Measurements from ENCODE around the gene SHISAL1.
"Not testable (repeated sequence)": the region's sequence is repeated elsewhere in the genome, so short reads cannot be mapped to it uniquely, and the experiment has no call there.

SHISAL1 gene

DNA sequence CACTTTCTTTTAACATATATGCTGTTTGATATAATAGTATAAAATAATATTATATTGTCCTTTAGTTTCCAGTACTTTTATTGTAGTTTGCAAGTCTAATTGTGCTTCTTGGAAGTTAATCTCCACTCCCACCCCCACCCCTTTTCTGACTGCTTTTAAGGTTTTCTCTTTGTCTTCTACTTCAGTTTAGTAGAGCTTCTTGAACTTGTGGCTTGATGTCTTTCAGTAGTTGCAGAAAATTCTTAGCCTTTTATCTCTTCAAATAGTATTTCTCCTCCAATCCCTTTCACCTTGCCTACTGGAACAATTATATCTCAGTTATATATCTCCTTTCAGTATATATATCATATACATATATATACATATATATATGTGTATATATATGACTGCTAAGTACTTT, 75.5 kb downstream of the SHISAL1 start:
- TF ChIP-seq, protein P1, sequence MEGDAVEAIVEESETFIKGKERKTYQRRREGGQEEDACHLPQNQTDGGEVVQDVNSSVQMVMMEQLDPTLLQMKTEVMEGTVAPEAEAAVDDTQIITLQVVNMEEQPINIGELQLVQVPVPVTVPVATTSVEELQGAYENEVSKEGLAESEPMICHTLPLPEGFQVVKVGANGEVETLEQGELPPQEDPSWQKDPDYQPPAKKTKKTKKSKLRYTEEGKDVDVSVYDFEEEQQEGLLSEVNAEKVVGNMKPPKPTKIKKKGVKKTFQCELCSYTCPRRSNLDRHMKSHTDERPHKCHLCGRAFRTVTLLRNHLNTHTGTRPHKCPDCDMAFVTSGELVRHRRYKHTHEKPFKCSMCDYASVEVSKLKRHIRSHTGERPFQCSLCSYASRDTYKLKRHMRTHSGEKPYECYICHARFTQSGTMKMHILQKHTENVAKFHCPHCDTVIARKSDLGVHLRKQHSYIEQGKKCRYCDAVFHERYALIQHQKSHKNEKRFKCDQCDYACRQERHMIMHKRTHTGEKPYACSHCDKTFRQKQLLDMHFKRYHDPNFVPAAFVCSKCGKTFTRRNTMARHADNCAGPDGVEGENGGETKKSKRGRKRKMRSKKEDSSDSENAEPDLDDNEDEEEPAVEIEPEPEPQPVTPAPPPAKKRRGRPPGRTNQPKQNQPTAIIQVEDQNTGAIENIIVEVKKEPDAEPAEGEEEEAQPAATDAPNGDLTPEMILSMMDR (IDR thresholded peaks at IDR 0.05) = no peak
- no peak for TF ChIP-seq ZFX (IDR thresholded peaks at IDR 0.05; ENCODE audit: borderline replicate concordance)
- no peak overlapping the region for H3K27ac ChIP-seq

DNA sequence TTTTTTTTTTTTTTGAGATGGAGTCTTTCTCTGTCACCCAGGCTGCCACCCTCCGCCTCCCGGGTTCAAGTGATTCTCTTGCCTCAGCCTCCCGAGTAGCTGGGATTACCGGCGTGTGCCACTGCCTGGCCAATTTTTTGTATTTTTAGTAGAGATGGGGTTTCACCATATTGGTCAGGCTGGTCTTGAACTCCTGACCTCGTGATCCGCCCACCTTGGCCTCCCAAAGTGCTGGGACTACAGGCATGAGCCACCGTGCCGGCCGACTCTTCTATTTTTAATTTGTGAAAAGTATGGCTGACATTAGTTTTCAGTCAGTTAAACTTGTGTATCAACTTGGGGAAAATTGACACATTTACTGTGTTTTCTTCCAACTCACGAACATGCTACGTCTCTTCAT, 78.4 kb downstream of the SHISAL1 start:
- H3K27ac ChIP-seq = not testable (repeated sequence)

DNA sequence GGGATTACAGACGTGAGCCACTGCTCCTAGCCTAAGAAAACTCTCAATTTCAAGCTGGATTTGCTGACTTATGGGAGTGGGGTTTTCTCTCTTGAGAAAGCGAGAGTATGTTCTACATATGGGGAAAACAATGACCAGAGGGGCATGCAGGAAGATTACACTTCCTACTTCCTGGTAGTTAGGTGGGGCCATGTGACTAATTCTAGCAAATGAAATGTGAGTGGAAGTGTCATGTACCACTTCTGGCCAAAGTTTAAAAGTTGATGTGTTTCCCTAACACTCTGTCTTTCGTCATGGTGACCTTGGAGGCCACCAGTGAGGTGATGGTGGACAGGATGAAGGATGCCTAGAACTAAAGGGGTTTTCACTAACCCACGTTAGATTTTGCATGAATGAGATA, 81.5 kb downstream of the SHISAL1 start:
- no peak overlapping the region for H3K27ac ChIP-seq
- TF ChIP-seq, protein P1 (IDR thresholded peaks at IDR 0.05) = no peak
- TF ChIP-seq ZFX (IDR thresholded peaks at IDR 0.05; ENCODE audit: borderline replicate concordance) = no peak

DNA sequence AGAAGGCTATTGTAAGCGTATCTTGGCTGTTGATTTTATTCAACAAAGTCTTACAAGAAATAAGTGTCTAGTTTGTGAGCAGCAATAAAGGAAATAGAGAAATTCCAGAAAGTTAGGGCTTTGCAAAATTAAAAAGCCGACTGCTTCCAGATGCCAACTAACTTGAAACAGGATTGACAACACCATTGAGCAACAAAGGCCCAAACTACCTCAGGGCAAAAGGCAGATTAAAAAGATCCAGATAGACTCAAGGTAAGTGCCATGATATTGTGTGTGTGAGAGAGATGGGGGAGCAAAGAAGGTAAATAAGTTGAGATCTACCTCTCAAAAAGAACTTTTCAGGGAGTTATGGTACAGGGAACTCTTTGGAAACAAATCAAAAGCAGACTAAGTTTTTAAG, 82.9 kb downstream of the SHISAL1 start:
- no peak for TF ChIP-seq ZFX (IDR thresholded peaks at IDR 0.05; ENCODE audit: borderline replicate concordance)
- H3K27ac ChIP-seq = no peak overlapping the region

DNA sequence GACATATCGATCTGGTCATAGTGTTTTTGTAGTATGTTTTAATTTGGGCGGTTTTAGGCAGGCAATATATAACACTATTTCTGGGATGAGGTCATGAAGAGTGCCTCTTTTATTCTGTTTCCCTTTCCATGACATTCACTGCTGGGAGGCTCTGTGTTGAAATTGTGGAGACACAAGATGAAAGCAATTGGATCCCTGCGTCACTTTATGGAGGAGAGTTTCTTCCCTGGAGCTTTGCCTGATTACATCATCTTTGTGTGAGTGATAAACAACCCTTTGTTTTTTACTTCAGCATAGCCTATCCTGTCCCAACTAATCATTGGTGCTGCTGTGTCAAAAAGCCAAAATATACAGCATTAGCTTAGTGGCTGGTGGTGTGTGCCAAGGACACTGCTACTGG, 83.4 kb downstream of the SHISAL1 start:
- H3K27ac ChIP-seq = no peak overlapping the region

DNA sequence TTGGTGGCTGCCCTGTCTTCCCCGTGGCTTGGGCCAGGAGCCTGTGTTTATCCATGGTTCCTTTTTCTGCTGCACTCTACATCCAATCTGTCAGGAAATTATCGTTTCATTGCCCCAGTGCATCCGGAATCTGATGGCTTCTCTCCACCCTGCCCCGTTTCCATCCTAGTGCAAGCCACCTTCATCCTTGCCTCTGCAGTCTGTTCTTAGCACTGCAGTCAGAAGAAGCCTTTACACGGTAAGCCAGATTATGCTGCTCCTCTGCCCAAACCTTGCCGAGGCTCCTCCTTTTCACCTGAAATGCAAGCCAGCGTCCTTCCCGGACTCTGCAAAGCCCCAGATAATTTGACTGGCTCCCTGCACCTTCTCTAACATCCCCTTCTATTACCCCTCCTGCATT, 86.9 kb downstream of the SHISAL1 start:
- TF ChIP-seq ZFX (IDR thresholded peaks at IDR 0.05; ENCODE audit: borderline replicate concordance) = no peak
- TF ChIP-seq, protein P1 (IDR thresholded peaks at IDR 0.05) = no peak
- H3K27ac ChIP-seq = no peak overlapping the region

More for the DNA sequence above, 83.4 kb downstream of the SHISAL1 start:
- no peak for TF ChIP-seq ZFX (IDR thresholded peaks at IDR 0.05; ENCODE audit: borderline replicate concordance)
- TF ChIP-seq, protein P1 (IDR thresholded peaks at IDR 0.05) = no peak

DNA sequence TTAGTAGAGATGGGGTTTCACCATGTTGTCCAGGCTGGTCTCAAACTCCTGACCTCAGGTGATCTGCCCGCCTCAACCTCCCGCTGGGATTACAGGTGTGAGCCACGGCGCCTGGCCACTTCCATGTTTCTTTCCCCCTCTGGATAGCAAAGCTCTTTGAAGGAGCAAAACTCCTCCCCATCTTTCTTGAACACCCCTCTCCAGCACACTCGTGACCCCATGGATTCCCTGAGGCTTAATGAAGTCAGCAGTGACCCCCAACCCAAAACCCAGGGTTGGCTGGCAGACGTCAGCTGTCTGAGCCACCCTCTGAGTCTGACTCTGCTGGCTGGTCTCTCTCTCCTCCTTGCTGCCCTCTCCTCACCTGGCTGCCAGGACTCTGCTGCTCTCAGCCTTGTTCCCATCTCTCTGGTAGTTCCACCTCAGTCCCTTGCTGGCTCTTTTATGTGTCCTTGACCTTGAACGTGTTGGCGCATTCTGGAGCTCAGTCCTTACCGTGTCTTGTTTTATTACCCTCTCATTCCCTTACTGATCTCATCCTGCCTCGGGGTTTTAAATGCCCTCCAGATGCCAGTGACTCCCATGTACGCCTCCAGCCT, 87.6 kb downstream of the SHISAL1 start:
- H3K27ac ChIP-seq = no peak overlapping the region
- TF ChIP-seq ZFX (IDR thresholded peaks at IDR 0.05; ENCODE audit: borderline replicate concordance) = no peak
- TF ChIP-seq, protein P1 (IDR thresholded peaks at IDR 0.05) = no peak

DNA sequence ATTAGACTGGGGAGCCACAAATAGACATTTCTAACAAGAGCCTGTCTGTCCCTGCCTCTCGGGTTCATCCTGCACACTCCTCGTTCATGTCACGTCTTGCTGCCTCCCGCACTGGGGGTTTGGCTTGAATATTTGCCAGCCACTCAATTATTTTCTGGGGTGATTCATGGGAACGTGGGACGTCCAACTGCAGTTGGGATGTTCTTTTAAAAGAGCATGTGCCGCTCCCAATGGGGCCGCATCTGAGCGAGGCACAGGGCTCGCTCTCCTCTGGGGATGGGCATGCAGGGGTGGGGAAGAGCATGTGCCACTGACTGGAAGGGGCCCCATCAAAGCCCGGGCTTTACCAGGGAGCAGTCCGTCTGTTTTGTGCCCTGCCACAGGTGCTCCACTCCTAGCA, 88.6 kb downstream of the SHISAL1 start:
- no peak overlapping the region for H3K27ac ChIP-seq
- TF ChIP-seq, protein P1 (IDR thresholded peaks at IDR 0.05) = no peak
- no peak for TF ChIP-seq ZFX (IDR thresholded peaks at IDR 0.05; ENCODE audit: borderline replicate concordance)

Data from 22Rv1 (cell line).